ENCODE results near the gene NFKBIE.

The NFKBIE gene

GRCh38 chr6:44269921-44270525 lies 4.7 kb upstream of the NFKBIE start, which contains the start of gene TMEM151B:
Gene TMEM151B (plus strand): TSS chr6:44270450. CDS start chr6:44270743, 293 bp downstream.
- Histone ChIP-seq H3K4me3 (replicated peaks; ENCODE audit: low read depth, low read length) (peak within 1 kb of the TSS; percentile 22), H3K36me3 (ENCODE audit: control insufficient read depth, insufficient read depth, low read length) (no peaks in the 10 kb centered on the region), H3K27me3 (replicated peaks; ENCODE audit: control insufficient read depth, insufficient read depth, low read length) (peaks cover 5% of the 10 kb centered on the region; the same call in 1 of the 2 replicates)
- no peak for TF ChIP-seq CTCF (IDR thresholded peaks at IDR 0.05; ENCODE audit: insufficient read depth, low read length, poor library complexity, severe bottlenecking)
- no peak for DNase-seq (ENCODE audit: extremely low read depth, insufficient read length)

DNA sequence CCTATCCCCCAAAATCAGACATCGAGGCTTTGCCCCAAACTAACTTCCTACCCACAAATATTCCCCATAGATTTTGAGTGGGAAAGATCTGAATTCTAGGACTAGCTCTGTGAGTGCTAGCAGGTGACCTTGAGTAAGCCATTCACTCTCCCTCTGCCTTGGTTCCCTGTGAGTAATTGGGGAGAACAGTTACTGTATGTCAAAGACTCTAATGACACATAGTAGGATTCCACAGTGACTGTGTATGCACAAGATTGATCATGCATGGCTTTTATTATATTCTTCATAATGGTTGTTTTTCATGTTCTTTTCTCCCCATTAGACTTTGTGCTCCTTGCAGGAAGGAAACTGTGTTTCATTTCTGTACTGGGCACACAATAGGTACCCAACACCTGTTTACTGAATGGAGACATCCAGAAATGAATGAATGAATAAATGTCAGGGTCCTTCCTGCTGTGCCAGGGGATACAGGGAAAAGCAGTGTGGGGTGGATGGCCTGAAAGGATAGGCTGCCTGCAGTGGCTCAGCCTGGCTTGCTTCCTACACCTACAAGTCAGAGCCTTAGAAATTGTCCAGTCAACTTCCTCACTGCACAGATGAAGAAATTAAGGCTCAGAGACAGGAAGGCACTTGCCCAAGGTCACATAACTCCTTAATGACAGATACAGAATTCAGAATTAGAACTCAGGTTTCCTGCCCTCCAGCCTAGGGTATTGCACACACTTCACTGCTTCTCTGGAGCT lies 4.0 kb upstream of the NFKBIE start:
- no peak for DNase-seq (ENCODE audit: extremely low read depth, insufficient read length)
- no peaks in the 10 kb centered on the region for H3K36me3 ChIP-seq (ENCODE audit: control insufficient read depth, insufficient read depth, low read length)
- H3K27me3 ChIP-seq (replicated peaks; ENCODE audit: control insufficient read depth, insufficient read depth, low read length): peaks cover 5% of the 10 kb centered on the region; the same call in 1 of the 2 replicates
- H3K4me3 ChIP-seq (replicated peaks; ENCODE audit: low read depth, low read length): no peak overlapping the region
- TF ChIP-seq CTCF (IDR thresholded peaks at IDR 0.05; ENCODE audit: insufficient read depth, low read length, poor library complexity, severe bottlenecking): no peak

- DNase-seq (ENCODE audit: extremely low read depth, insufficient read length): no peak
- Histone ChIP-seq H3K27me3 (replicated peaks; ENCODE audit: control insufficient read depth, insufficient read depth, low read length) (peaks cover 5% of the 10 kb centered on the region; the same call in 1 of the 2 replicates), H3K4me3 (replicated peaks; ENCODE audit: low read depth, low read length) (no peak overlapping the region), H3K36me3 (ENCODE audit: control insufficient read depth, insufficient read depth, low read length) (no peaks in the 10 kb centered on the region)
- peak; percentile 96 for TF ChIP-seq CTCF (IDR thresholded peaks at IDR 0.05; ENCODE audit: insufficient read depth, low read length, poor library complexity, severe bottlenecking)
Observed at GRCh38 chr6:44268095-44268628, 2.8 kb upstream of the NFKBIE start.

GRCh38 chr6:44267252-44267651 lies 1.9 kb upstream of the NFKBIE start:
- DNase-seq (ENCODE audit: extremely low read depth, insufficient read length): no peak
- TF ChIP-seq CTCF (IDR thresholded peaks at IDR 0.05; ENCODE audit: insufficient read depth, low read length, poor library complexity, severe bottlenecking): no peak
- peaks cover 3% of the 10 kb centered on the region; the same call in 1 of the 2 replicates for H3K27me3 ChIP-seq (replicated peaks; ENCODE audit: control insufficient read depth, insufficient read depth, low read length)
- H3K4me3 ChIP-seq (replicated peaks; ENCODE audit: low read depth, low read length): no peak overlapping the region
- H3K36me3 ChIP-seq (ENCODE audit: control insufficient read depth, insufficient read depth, low read length): peaks cover 5% of the 10 kb centered on the region

GRCh38 chr6:44266347-44266746 lies 996 bp upstream of the NFKBIE start:
- TF ChIP-seq CTCF (IDR thresholded peaks at IDR 0.05; ENCODE audit: insufficient read depth, low read length, poor library complexity, severe bottlenecking): no peak
- H3K36me3 ChIP-seq (ENCODE audit: control insufficient read depth, insufficient read depth, low read length): peaks cover 11% of the 10 kb centered on the region
- no peak for DNase-seq (ENCODE audit: extremely low read depth, insufficient read length)
- 0 out of 2 replicates have a peak, but pooled peaks cover under 1% of the 10 kb centered on the region for H3K27me3 ChIP-seq (replicated peaks; ENCODE audit: control insufficient read depth, insufficient read depth, low read length)
- peak overlapping the region; percentile 38; the same call in 1 of the 2 replicates for H3K4me3 ChIP-seq (replicated peaks; ENCODE audit: low read depth, low read length)
